SK-N-SH (cell line): ENCODE data around the gene ELOVL3.

ENCODE experiments used
- EZH2phosphoT487 ChIP-seq: fragments of 200-600 bp; sonication (generic); IDR thresholded peaks from 2 replicates; pipeline ENCODE4 v1.6.1; 2017; ENCODE audit warnings: low read depth, mixed run types, mild to moderate bottlenecking, antibody characterized with exemption, moderate library complexity, borderline replicate concordance
- FOSL2 ChIP-seq: IDR thresholded peaks from 2 replicates; pipeline ENCODE4 v1.4.0; 2012; ENCODE audit warnings: low read depth, mild to moderate bottlenecking, moderate library complexity, borderline replicate concordance
- JUND ChIP-seq: IDR thresholded peaks from 2 replicates; pipeline ENCODE4 v1.4.0; 2012
- MEF2A ChIP-seq: IDR thresholded peaks from 2 replicates; pipeline ENCODE4 v1.4.0; 2012; ENCODE audit warnings: low read depth, borderline replicate concordance
- NFIC ChIP-seq: IDR thresholded peaks from 2 replicates; pipeline ENCODE4 v1.4.0; 2012; ENCODE audit warnings: borderline replicate concordance
- POLR2AphosphoS5 ChIP-seq: IDR thresholded peaks from 2 replicates; pipeline ENCODE4 v1.6.1; 2012; ENCODE audit warnings: low read depth, low read length
- RAD21 ChIP-seq: IDR thresholded peaks from 2 replicates; pipeline ENCODE4 v1.6.1; 2012; ENCODE audit warnings: mild to moderate bottlenecking, low read length
- SIN3A ChIP-seq: IDR thresholded peaks from 2 replicates; pipeline ENCODE4 v1.6.1; 2012; ENCODE audit warnings: low read depth, mild to moderate bottlenecking, low read length, moderate library complexity, borderline replicate concordance
- TEAD4 ChIP-seq: IDR thresholded peaks from 2 replicates; pipeline ENCODE4 v1.4.0; 2012; ENCODE audit warnings: mild to moderate bottlenecking, borderline replicate concordance; ENCODE audit not compliant: insufficient read depth
- YY1 ChIP-seq: IDR thresholded peaks from 2 replicates; pipeline ENCODE4 v1.4.0; 2012; ENCODE audit warnings: low read depth, mild to moderate bottlenecking
- TF ChIP-seq, protein P1 (sequence below): fragments of 200-600 bp; sonication (generic); IDR thresholded peaks from 2 replicates; pipeline ENCODE4 v1.6.1; 2017; ENCODE audit warnings: antibody characterized with exemption, mild to moderate bottlenecking, moderate library complexity
- TF ChIP-seq, protein P2 (sequence below): fragments of 150-350 bp; IDR thresholded peaks from 2 replicates; pipeline ENCODE4 v1.6.1; 2017; ENCODE audit warnings: antibody characterized with exemption, low read length, low read depth, borderline replicate concordance
- TF ChIP-seq, protein P3 (sequence below): IDR thresholded peaks from 2 replicates; pipeline ENCODE4 v1.4.0; 2012; ENCODE audit warnings: low read depth, borderline replicate concordance

GRCh38 chr10:102188298-102188940 is 37.7 kb upstream of the ELOVL3 start:
- TF ChIP-seq FOSL2 (no peak), RAD21 (no peak), SIN3A (no peak), YY1 (no peak), POLR2AphosphoS5 (no peak), TEAD4 (no peak), JUND (no peak), NFIC (no peak), MEF2A (no peak), EZH2phosphoT487 (no peak)
- TF ChIP-seq, protein P1, sequence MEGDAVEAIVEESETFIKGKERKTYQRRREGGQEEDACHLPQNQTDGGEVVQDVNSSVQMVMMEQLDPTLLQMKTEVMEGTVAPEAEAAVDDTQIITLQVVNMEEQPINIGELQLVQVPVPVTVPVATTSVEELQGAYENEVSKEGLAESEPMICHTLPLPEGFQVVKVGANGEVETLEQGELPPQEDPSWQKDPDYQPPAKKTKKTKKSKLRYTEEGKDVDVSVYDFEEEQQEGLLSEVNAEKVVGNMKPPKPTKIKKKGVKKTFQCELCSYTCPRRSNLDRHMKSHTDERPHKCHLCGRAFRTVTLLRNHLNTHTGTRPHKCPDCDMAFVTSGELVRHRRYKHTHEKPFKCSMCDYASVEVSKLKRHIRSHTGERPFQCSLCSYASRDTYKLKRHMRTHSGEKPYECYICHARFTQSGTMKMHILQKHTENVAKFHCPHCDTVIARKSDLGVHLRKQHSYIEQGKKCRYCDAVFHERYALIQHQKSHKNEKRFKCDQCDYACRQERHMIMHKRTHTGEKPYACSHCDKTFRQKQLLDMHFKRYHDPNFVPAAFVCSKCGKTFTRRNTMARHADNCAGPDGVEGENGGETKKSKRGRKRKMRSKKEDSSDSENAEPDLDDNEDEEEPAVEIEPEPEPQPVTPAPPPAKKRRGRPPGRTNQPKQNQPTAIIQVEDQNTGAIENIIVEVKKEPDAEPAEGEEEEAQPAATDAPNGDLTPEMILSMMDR, result no peak
- TF ChIP-seq, protein P2, sequence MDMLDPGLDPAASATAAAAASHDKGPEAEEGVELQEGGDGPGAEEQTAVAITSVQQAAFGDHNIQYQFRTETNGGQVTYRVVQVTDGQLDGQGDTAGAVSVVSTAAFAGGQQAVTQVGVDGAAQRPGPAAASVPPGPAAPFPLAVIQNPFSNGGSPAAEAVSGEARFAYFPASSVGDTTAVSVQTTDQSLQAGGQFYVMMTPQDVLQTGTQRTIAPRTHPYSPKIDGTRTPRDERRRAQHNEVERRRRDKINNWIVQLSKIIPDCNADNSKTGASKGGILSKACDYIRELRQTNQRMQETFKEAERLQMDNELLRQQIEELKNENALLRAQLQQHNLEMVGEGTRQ, result no peak
- TF ChIP-seq, protein P3, sequence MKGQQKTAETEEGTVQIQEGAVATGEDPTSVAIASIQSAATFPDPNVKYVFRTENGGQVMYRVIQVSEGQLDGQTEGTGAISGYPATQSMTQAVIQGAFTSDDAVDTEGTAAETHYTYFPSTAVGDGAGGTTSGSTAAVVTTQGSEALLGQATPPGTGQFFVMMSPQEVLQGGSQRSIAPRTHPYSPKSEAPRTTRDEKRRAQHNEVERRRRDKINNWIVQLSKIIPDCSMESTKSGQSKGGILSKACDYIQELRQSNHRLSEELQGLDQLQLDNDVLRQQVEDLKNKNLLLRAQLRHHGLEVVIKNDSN, result no peak
